Fibroblast of lung (primary cell): ENCODE data around the gene ZDHHC20. TPM values are rescaled to one million over a fixed set of nuclear protein-coding genes. Genes with fewer than 3 reads are reported as not detected.
A peak's percentile ranks its signal among the peaks of the same experiment; 100 is the strongest.

Experiments
- DNase-seq, 2 donors: peaks; one replicate each; pipeline versions ENCODE4 v3.0.0 to v3.0.0-alpha.2; 2010; ENCODE audit warnings: low read depth in 2 of 2
- H2AFZ ChIP-seq: 2 replicates; pipeline ENCODE4 v1.5.1; 2012; ENCODE audit warnings: low read length, control low read depth, inconsistent platforms
- H3K27ac ChIP-seq: 2 replicates; pipeline ENCODE4 v1.5.1; 2011; ENCODE audit warnings: low read length, control low read depth; ENCODE audit not compliant: insufficient read depth
- H3K27me3 ChIP-seq: 2 replicates; pipeline ENCODE4 v1.5.1; 2011; ENCODE audit warnings: mild to moderate bottlenecking, low read length; ENCODE audit not compliant: control insufficient read depth, insufficient read depth
- H3K36me3 ChIP-seq: 2 replicates; pipeline ENCODE4 v1.5.1; 2011; ENCODE audit warnings: low read length; ENCODE audit not compliant: control insufficient read depth, insufficient read depth
- H3K4me1 ChIP-seq: 2 replicates; pipeline ENCODE4 v1.5.1; 2011; ENCODE audit warnings: low read length; ENCODE audit not compliant: control insufficient read depth, insufficient read depth; ENCODE audit errors: extremely low read depth
- H3K4me2 ChIP-seq: 2 replicates; pipeline ENCODE4 v1.5.1; 2011; ENCODE audit warnings: low read length, control low read depth; ENCODE audit not compliant: insufficient read depth; ENCODE audit errors: extremely low read depth
- H3K4me3 ChIP-seq, 4 experiments: fragments of 200-600 bp in 1 of 4; sonication (generic) in 1 of 4; replicated peaks in 1 of 4; 2 replicates each; pipeline ENCODE4 v1.5.1; 2011 to 2016; ENCODE audit warnings: low read length in 4 of 4, low read depth in 3 of 4, mild to moderate bottlenecking in 3 of 4, control low read depth in 2 of 4, inconsistent platforms in 1 of 4, mixed read lengths in 1 of 4; ENCODE audit not compliant: insufficient read depth in 1 of 4; ENCODE audit errors: control extremely low read depth in 1 of 4
- H3K79me2 ChIP-seq: 2 replicates; pipeline ENCODE4 v1.5.1; 2012; ENCODE audit warnings: mild to moderate bottlenecking, low read length, inconsistent platforms; ENCODE audit not compliant: control insufficient read depth, insufficient read depth
- H3K9ac ChIP-seq: 2 replicates; pipeline ENCODE4 v1.5.1; 2011; ENCODE audit warnings: mild to moderate bottlenecking, low read length, control low read depth; ENCODE audit not compliant: insufficient read depth
- H3K9me3 ChIP-seq: 2 replicates; pipeline ENCODE4 v1.5.1; 2012; ENCODE audit warnings: low read depth, low read length; ENCODE audit not compliant: control insufficient read depth, insufficient read depth
- H4K20me1 ChIP-seq: 2 replicates; pipeline ENCODE4 v1.5.1; 2011; ENCODE audit warnings: low read length; ENCODE audit not compliant: control insufficient read depth, insufficient read depth; ENCODE audit errors: extremely low read depth
- CTCF ChIP-seq, 2 donors: IDR thresholded peaks in 1 of 2; conservative IDR thresholded peaks in 1 of 2; 1 replicate in 1 of 2; 2 replicates in 1 of 2; pipeline ENCODE4 v1.5.1; 2011 to 2012; ENCODE audit warnings: low read length in 2 of 2, control low read depth in 1 of 2, inconsistent platforms in 1 of 2, low read depth in 1 of 2, mild to moderate bottlenecking in 1 of 2
- EZH2 ChIP-seq: IDR thresholded peaks from 2 replicates; pipeline ENCODE4 v1.5.1; 2012; ENCODE audit warnings: low read length, control low read depth, mild to moderate bottlenecking; ENCODE audit errors: missing control alignments
- polyA plus RNA-seq, 2 donors: library from polyadenylated mRNA; depleted of rRNA in 1 of 2; stranded (reverse) in 1 of 2; unstranded in 1 of 2; fragments of >200 nt; gene quantifications; 2 replicates each; pipeline ENCODE4 v1.2.1, GENCODE V29; 2011 to 2012; ENCODE audit warnings: missing spikeins in 1 of 2
- total RNA-seq: library from RNA; depleted of rRNA; stranded (reverse); fragments of >200 nt; gene quantifications from 2 replicates; pipeline ENCODE4 v1.2.1, GENCODE V29; 2014

Gene ZDHHC20
- total and polyA plus RNA-seq, 2 donors (not counting 1 experiment from before 2014, with no cell fraction given) = 69.3 to 81.6 TPM

- H3K9ac ChIP-seq = no peak overlapping the region
- TF ChIP-seq CTCF (conservative IDR thresholded peaks at IDR 0.05 in 1 of 2, IDR thresholded peaks at IDR 0.05 in 1 of 2; ENCODE audit: low read depth in 1 of 2, low read length in 2 of 2) (no peak), EZH2 (no peak)
- no peaks in the 10 kb centered on the region for H4K20me1 ChIP-seq
- H3K36me3 ChIP-seq = no peaks in the 10 kb centered on the region
- H3K4me3 ChIP-seq = no peak overlapping the region
- no peaks in the 10 kb centered on the region for H3K9me3 ChIP-seq
- no peaks in the 10 kb centered on the region for H3K4me1 ChIP-seq
- H2AFZ ChIP-seq = no peak overlapping the region
- no peak overlapping the region for H3K27ac ChIP-seq
- no peaks in the 10 kb centered on the region for H3K79me2 ChIP-seq
- DNase-seq = no peak
- no peaks in the 10 kb centered on the region for H3K27me3 ChIP-seq
- H3K4me2 ChIP-seq = no peak overlapping the region
These were observed 53.8 kb downstream of the ZDHHC20 start for GRCh38 chr13:21405309-21405708.

GRCh38 chr13:21402586-21403307 is 56.4 kb downstream of the ZDHHC20 start:
- Histone ChIP-seq H3K79me2 (no peaks in the 10 kb centered on the region), H3K36me3 (no peaks in the 10 kb centered on the region), H3K27me3 (no peaks in the 10 kb centered on the region), H3K4me2 (no peak overlapping the region), H3K4me3 (no peak overlapping the region), H4K20me1 (no peaks in the 10 kb centered on the region), H3K4me1 (no peaks in the 10 kb centered on the region), H3K27ac (no peak overlapping the region), H2AFZ (no peak overlapping the region), H3K9me3 (no peaks in the 10 kb centered on the region), H3K9ac (no peak overlapping the region)
- peak; percentile 38 to 43 for DNase-seq
- TF ChIP-seq CTCF (conservative IDR thresholded peaks at IDR 0.05 in 1 of 2, IDR thresholded peaks at IDR 0.05 in 1 of 2; ENCODE audit: low read depth in 1 of 2, low read length in 2 of 2) = no peak
- no peak for TF ChIP-seq EZH2

GRCh38 chr13:21399741-21400140 is 59.4 kb downstream of the ZDHHC20 start:
- peak in 1 of 2 donors; percentile 25 for DNase-seq
- no peaks in the 10 kb centered on the region for H3K27me3 ChIP-seq
- no peak overlapping the region for H3K4me3 ChIP-seq
- H3K9me3 ChIP-seq = no peaks in the 10 kb centered on the region
- no peaks in the 10 kb centered on the region for H3K79me2 ChIP-seq
- TF ChIP-seq CTCF (conservative IDR thresholded peaks at IDR 0.05 in 1 of 2, IDR thresholded peaks at IDR 0.05 in 1 of 2; ENCODE audit: low read depth in 1 of 2, low read length in 2 of 2) (no peak), EZH2 (no peak)
- H2AFZ ChIP-seq = no peak overlapping the region
- H4K20me1 ChIP-seq = no peaks in the 10 kb centered on the region
- H3K27ac ChIP-seq = no peak overlapping the region
- H3K4me2 ChIP-seq = no peak overlapping the region
- H3K9ac ChIP-seq = no peak overlapping the region
- H3K4me1 ChIP-seq = no peaks in the 10 kb centered on the region
- no peaks in the 10 kb centered on the region for H3K36me3 ChIP-seq
